K562 (cell line): ENCODE data around the gene HSD11B1L. TPM values are rescaled to one million over a fixed set of nuclear protein-coding genes. Genes with fewer than 3 reads are reported as not detected.

Experiments used
- BHLHE40 ChIP-seq: IDR thresholded peaks from 2 replicates; pipeline ENCODE4 v1.6.1; 2011; ENCODE audit warnings: low read length, improper control_type of control experiment
- CBFA2T2 ChIP-seq: fragments of 450-650 bp; conservative IDR thresholded peaks from 2 replicates; pipeline ENCODE4 v1.6.1; 2017; ENCODE audit warnings: mild to moderate bottlenecking
- CBX2 ChIP-seq: fragments of 200-600 bp; sonication (generic); IDR thresholded peaks from one replicate; pipeline ENCODE4 v1.6.1; 2012; ENCODE audit warnings: mild to moderate bottlenecking, low read length, inconsistent platforms; ENCODE audit not compliant: insufficient read depth, poor library complexity, severe bottlenecking
- DMBX1 ChIP-seq: fragments of 250-450 bp; sonication (Bioruptor Pico); IDR thresholded peaks from 2 replicates; pipeline ENCODE4 v1.8.0; 2022; ENCODE audit warnings: inconsistent platforms, mild to moderate bottlenecking, moderate library complexity, borderline replicate concordance
- EP400 ChIP-seq: fragments of 450-650 bp; IDR thresholded peaks from 2 replicates; pipeline ENCODE4 v1.6.1; 2017; ENCODE audit warnings: antibody characterized with exemption, mild to moderate bottlenecking, moderate library complexity
- ETS2 ChIP-seq: IDR thresholded peaks from 2 replicates; pipeline ENCODE4 v1.6.1; 2016; ENCODE audit warnings: borderline replicate concordance, missing genetic modification characterization, mild to moderate bottlenecking, moderate library complexity, missing compliant biosample characterization; ENCODE audit not compliant: poor library complexity, severe bottlenecking
- FOXA1 ChIP-seq: fragments of 450-650 bp; IDR thresholded peaks from 2 replicates; pipeline ENCODE4 v1.6.1; 2016; ENCODE audit warnings: mild to moderate bottlenecking, borderline replicate concordance
- GTF2A2 ChIP-seq: IDR thresholded peaks from 2 replicates; pipeline ENCODE4 v1.6.1; 2016; ENCODE audit warnings: mild to moderate bottlenecking, missing genetic modification characterization, missing compliant biosample characterization
- KAT2B ChIP-seq: IDR thresholded peaks from one replicate; pipeline ENCODE4 v1.6.1; 2012; ENCODE audit warnings: low read depth, mild to moderate bottlenecking, control low read depth, inconsistent platforms, low read length, moderate library complexity
- MCM5 ChIP-seq: fragments of 450-650 bp; IDR thresholded peaks from 2 replicates; pipeline ENCODE4 v1.6.1; 2016; ENCODE audit warnings: low read depth
- NEUROD1 ChIP-seq: fragments of 150-350 bp; IDR thresholded peaks from 2 replicates; pipeline ENCODE4 v1.6.1; 2014; ENCODE audit warnings: borderline replicate concordance, low read length, low read depth; ENCODE audit not compliant: partially characterized antibody
- PCBP1 ChIP-seq: fragments of 200-400 bp; formaldehyde crosslinking; IDR thresholded peaks from 2 replicates; pipeline ENCODE4 v1.6.1; 2018; ENCODE audit warnings: mild to moderate bottlenecking, low read depth, low read length; ENCODE audit not compliant: poor library complexity, severe bottlenecking
- PHB ChIP-seq: fragments of 250-450 bp; sonication (Bioruptor Pico); IDR thresholded peaks from 2 replicates; pipeline ENCODE4 v1.5.0; 2021
- SMARCA4 ChIP-seq: fragments of 450-650 bp; IDR thresholded peaks from 2 replicates; pipeline ENCODE4 v1.6.1; 2016
- TARDBP ChIP-seq: fragments of 450-650 bp; IDR thresholded peaks from 2 replicates; pipeline ENCODE4 v1.6.1; 2016
- ZEB2 ChIP-seq: fragments of 450-650 bp; IDR thresholded peaks from 2 replicates; pipeline ENCODE4 v1.6.1; 2016
- ZNF124 ChIP-seq: sonication (generic); formaldehyde crosslinking; IDR thresholded peaks from 2 replicates; pipeline ENCODE4 v1.8.1; 2022; ENCODE audit warnings: missing genetic modification reagents
- polyA plus RNA-seq, 8 experiments: library from polyadenylated mRNA; depleted of rRNA in 4 of 8; stranded (reverse) in 5 of 8; unstranded in 3 of 8; fragments of >200 nt; fragmentation: Nextera tagmentation in 2 of 8; fragmentation: Illumina TruSeq in 1 of 8; extraction: Ambion mirVana in 2 of 8; extraction: Trizol in 1 of 8; gene quantifications; 2 replicates each; pipeline versions ENCODE4 v1.2.1 to v1.2.3, GENCODE V29; 2011 to 2014; ENCODE audit warnings: inconsistent platforms in 1 of 8, missing spikeins in 1 of 8
- total RNA-seq, 7 experiments: library from RNA; depleted of rRNA in 6 of 7; stranded (reverse); fragments of >200 nt in 6 of 7; fragmentation: Illumina TruSeq in 2 of 7; extraction: Trizol in 2 of 7; gene quantifications; 2 replicates each; pipeline versions ENCODE4 v1.2.1 to v1.2.3, GENCODE V29; 2011 to 2021; ENCODE audit warnings: low replicate concordance in 1 of 7
- TF ChIP-seq, protein P1 (sequence below): fragments of 450-650 bp; IDR thresholded peaks from 2 replicates; pipeline ENCODE4 v1.6.1; 2017; ENCODE audit warnings: antibody characterized with exemption, mild to moderate bottlenecking
- TF ChIP-seq, protein P2 (sequence below): fragments of 450-650 bp; IDR thresholded peaks from 2 replicates; pipeline ENCODE4 v1.6.1; 2016; ENCODE audit warnings: borderline replicate concordance
- TF ChIP-seq, protein P3 (sequence below): fragments of 150-350 bp; IDR thresholded peaks from 2 replicates; pipeline ENCODE4 v1.6.1; 2014; ENCODE audit warnings: low read depth, mild to moderate bottlenecking, low read length, borderline replicate concordance

HSD11B1L gene
- total and polyA plus RNA-seq, 9 of the 15 experiments (the other 6 are each of a cell fraction or from before 2014, with no cell fraction given): 0.31 to 7.7 (median 2.3) TPM

DNA sequence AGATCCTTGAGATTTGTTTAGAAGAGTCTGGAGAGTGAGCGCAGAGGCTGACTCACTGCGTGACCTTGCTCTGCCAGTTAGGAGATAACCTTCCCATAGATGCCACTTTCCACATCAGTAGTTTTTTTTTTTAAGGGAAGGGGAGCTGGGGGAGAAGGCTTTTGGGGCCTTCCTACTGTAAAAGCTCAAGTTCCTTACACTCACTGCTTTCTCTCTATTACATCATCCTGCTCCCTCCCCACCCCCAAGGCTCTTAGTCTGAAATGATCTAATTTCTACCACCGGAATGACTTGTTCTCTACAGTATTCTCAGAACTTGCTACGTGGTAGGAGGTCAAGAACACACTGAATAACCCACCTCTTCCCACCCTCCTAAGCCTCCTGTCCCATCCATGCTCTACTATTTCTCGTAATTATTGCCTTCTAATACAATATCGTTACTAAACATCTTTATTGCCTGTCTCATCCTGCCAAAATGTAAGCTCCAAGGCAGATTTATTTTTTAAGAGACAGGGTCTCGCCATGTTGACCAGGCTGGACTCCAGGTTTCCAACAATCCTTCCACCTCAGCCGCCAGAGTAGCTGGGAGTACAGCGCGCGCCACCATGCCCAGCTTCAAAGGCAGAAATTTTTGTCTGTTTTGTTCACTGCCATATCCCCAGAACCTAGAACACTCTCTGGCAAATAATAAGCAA is 37.9 kb downstream of the HSD11B1L start (continued):
- TF ChIP-seq, protein P1, sequence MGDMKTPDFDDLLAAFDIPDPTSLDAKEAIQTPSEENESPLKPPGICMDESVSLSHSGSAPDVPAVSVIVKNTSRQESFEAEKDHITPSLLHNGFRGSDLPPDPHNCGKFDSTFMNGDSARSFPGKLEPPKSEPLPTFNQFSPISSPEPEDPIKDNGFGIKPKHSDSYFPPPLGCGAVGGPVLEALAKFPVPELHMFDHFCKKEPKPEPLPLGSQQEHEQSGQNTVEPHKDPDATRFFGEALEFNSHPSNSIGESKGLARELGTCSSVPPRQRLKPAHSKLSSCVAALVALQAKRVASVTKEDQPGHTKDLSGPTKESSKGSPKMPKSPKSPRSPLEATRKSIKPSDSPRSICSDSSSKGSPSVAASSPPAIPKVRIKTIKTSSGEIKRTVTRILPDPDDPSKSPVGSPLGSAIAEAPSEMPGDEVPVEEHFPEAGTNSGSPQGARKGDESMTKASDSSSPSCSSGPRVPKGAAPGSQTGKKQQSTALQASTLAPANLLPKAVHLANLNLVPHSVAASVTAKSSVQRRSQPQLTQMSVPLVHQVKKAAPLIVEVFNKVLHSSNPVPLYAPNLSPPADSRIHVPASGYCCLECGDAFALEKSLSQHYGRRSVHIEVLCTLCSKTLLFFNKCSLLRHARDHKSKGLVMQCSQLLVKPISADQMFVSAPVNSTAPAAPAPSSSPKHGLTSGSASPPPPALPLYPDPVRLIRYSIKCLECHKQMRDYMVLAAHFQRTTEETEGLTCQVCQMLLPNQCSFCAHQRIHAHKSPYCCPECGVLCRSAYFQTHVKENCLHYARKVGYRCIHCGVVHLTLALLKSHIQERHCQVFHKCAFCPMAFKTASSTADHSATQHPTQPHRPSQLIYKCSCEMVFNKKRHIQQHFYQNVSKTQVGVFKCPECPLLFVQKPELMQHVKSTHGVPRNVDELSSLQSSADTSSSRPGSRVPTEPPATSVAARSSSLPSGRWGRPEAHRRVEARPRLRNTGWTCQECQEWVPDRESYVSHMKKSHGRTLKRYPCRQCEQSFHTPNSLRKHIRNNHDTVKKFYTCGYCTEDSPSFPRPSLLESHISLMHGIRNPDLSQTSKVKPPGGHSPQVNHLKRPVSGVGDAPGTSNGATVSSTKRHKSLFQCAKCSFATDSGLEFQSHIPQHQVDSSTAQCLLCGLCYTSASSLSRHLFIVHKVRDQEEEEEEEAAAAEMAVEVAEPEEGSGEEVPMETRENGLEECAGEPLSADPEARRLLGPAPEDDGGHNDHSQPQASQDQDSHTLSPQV: peak; percentile 23; the same call in 1 of the 2 replicates
- TF ChIP-seq BHLHE40 (no peak), EP400 (peak; percentile 95), ZEB2 (no peak; the same call in 1 of the 2 replicates), NEUROD1 (peak; percentile 56), KAT2B (no peak), CBFA2T2 (no peak), ETS2 (tag) (no peak), SMARCA4 (peak; percentile 85), CBX2 (no peak), GTF2A2 (tag) (no peak), TARDBP (peak; percentile 50; the same call in 1 of the 2 replicates), PHB (CRISPR knock-in tag) (peak; percentile 61; the same call in 1 of the 2 replicates), MCM5 (no peak), ZNF124 (CRISPR knock-in tag) (no peak), FOXA1 (no peak), DMBX1 (CRISPR knock-in tag) (no peak; the same call in 1 of the 2 replicates), PCBP1 (no peak)
- TF ChIP-seq, protein P2, sequence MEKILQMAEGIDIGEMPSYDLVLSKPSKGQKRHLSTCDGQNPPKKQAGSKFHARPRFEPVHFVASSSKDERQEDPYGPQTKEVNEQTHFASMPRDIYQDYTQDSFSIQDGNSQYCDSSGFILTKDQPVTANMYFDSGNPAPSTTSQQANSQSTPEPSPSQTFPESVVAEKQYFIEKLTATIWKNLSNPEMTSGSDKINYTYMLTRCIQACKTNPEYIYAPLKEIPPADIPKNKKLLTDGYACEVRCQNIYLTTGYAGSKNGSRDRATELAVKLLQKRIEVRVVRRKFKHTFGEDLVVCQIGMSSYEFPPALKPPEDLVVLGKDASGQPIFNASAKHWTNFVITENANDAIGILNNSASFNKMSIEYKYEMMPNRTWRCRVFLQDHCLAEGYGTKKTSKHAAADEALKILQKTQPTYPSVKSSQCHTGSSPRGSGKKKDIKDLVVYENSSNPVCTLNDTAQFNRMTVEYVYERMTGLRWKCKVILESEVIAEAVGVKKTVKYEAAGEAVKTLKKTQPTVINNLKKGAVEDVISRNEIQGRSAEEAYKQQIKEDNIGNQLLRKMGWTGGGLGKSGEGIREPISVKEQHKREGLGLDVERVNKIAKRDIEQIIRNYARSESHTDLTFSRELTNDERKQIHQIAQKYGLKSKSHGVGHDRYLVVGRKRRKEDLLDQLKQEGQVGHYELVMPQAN: 0 out of 2 replicates have a peak, but pooled peaks have one; percentile 14
- TF ChIP-seq, protein P3, sequence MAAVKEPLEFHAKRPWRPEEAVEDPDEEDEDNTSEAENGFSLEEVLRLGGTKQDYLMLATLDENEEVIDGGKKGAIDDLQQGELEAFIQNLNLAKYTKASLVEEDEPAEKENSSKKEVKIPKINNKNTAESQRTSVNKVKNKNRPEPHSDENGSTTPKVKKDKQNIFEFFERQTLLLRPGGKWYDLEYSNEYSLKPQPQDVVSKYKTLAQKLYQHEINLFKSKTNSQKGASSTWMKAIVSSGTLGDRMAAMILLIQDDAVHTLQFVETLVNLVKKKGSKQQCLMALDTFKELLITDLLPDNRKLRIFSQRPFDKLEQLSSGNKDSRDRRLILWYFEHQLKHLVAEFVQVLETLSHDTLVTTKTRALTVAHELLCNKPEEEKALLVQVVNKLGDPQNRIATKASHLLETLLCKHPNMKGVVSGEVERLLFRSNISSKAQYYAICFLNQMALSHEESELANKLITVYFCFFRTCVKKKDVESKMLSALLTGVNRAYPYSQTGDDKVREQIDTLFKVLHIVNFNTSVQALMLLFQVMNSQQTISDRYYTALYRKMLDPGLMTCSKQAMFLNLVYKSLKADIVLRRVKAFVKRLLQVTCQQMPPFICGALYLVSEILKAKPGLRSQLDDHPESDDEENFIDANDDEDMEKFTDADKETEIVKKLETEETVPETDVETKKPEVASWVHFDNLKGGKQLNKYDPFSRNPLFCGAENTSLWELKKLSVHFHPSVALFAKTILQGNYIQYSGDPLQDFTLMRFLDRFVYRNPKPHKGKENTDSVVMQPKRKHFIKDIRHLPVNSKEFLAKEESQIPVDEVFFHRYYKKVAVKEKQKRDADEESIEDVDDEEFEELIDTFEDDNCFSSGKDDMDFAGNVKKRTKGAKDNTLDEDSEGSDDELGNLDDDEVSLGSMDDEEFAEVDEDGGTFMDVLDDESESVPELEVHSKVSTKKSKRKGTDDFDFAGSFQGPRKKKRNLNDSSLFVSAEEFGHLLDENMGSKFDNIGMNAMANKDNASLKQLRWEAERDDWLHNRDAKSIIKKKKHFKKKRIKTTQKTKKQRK: no peak
